GM21381 (cell line): ENCODE data around the gene GLCCI1.

ENCODE experiments used
- ATAC-seq: cut with Tn5 transposase; IDR thresholded peaks from one replicate; pipeline ENCODE4 v1.9.1; 2021; ENCODE audit warnings: mild to moderate bottlenecking, moderate library complexity; ENCODE audit not compliant: unreplicated experiment

GLCCI1 gene

DNA sequence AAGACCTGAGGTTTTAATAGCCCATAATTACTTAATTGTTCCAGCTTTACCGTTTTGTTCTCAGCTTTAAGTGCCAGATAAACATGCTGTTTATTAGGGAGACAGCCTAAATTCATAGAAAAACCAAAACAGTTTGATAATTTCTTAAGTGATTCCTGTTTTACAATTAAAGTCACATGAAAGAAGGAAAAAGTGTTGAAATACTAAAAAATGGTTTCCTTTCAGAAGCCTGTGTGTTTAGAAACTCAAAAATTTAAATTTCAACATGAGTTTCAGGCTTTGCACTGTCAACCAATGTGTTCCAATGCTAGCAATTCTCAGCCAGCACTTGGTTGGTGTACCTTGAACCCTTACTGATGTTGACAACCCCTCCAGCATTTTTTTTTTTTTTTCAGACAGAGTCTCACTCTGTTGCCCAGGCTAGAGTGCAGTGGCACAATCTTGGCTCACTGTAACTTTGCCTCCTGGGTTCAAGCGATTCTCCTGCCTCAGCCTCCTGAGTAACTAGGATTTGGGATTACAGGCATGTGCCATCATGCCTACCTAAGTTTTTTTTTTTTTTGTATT lies 158.1 kb downstream of the GLCCI1 start:
- no peak for ATAC-seq

DNA sequence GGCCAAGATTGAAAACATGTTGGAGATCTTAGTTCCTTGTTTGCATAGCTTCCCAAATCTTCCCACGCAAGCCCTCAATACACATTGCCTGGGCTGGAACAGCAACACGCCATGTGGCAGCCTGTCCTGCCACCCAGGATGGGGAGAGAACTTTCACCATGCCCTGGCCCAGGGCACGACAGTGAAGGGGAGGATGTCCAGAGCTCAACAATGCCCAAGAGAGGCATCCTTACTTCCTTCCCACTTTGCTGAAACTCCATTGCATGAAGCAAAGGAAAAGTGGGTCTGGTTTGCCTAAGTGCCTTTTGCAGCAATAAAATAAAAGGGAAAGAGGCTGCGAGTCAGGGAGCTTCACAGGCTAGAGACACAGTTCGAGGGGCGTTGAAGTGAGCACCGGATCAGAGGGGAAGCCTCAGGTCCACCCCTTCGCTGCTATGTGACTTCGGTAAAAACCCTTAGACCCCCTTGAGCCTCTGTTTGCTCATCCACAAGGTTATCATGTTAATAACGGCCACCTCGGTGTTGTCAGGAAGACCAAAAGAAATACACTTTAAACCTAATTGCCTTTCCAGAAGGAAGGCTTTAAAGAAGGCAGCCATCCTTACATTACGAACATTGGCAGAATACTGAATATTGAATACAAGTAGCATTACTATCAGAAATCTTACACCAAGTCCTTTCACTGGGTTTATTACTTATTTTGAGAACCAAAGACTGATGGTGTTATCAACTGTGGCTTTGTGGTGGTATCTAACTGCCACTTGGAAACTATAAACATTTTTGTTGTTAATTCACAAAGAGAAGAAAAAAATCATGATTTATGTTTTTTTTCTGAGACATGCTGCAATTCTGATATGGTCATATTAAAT lies 160.1 kb downstream of the GLCCI1 start:
- no peak for ATAC-seq

DNA sequence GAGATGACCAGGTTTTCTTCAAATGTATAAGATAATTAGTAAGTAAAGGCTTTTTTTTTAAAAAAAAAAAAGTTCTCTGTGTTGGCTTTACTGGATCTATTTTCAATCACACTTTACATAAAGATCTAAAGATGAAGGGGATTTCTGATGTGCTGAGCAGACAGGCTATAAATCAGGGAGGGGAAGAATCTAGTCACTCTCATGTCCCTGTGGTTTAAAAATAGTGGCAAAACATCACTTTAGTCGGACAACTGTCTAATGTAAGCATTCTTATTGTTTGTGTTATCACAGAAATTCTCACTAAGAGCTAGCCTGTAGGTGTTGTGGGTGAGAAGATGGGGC lies 160.7 kb downstream of the GLCCI1 start:
- no peak for ATAC-seq

DNA sequence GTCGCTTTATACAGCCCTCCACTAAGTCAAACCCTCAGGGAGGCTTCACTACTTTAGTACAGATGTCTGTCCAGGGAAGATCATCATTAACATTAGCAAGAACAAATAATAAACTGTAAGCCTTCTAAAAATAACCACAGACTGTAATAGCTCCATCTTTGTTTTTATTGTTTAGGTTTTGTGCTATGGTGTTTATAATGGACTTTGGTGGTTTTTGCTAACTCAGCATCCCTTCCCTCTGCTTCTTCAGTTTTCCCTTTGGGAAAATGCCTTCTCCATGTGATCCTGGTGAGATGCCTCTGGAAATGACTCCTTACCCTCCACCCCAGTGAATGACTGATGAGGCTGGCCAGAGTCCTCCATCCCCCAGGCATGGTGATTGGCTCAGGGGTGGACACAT lies 162.1 kb downstream of the GLCCI1 start:
- no peak for ATAC-seq

DNA sequence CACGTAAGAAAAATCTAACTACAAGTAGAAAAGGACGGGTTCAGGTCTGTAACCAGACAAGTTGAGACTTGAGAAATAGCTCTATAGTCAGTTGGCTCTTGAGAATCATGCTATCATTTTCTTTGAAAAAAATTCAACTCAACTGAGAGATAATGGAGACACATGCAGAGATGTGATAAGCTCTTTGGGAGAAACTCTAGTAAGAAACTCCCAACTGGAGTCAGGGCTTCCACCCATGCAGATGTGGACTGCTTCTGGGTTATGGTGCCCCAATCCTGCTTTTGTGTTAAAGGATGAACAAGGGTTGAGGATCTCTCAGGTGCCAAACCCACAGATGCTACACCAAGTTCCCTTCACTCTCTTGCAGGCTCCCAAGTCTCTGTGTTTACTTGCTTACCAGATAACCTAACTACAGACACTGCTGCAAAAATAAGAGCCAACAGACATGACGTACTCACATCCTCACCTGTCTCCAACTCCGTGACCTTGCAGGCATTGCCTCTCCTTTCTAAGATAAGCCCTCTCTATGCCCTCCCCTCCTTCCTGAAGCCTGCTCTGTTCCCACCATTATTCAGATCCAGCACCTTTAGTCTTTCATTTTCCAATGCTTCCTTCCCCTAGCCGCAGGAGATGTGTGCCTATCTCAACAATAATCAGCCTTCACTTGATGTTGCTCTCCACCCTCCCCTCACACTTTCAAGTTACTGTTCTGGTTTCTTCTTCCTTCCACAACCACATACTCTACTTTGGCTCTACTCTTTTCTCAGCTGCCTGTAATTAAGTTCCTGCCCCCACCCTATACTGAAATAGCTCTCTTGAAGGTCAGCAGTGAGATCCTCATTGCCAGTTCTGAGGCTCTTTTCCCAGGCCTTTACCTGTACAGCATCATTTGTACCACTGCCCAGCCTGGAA lies 163.4 kb downstream of the GLCCI1 start:
- ATAC-seq = peak; percentile 49

DNA sequence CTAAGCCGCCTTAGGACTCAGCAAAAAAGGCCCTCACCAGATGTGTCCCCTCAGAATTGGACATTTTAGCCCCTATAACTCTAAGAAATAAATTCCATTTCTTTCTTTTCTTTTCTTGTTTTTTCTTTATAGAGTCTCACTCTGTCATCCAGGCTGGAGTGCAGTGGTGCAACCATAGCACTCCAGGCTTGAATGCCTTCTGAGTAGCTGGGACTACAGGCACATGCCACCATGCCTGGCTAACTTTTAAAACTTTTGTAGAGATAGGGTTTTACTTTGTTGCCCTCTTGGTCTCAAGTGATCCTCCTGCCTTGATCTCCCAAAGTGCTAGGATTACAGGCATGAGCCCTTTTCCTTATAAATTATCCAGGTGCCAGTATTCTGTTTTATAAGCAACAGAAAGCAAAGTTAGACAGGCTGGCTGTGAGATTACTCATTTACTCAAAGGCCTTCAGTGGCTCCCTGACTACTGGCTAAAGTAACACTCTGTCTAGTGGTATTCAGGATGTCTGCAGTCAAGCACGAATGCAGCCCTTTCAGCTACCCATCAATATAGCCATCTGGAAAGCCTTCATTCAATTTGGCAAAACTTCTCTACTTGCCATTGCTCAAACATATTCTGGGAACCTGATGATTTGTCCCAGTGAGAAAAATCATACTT lies 164.7 kb downstream of the GLCCI1 start:
- peak; percentile 24 for ATAC-seq

DNA sequence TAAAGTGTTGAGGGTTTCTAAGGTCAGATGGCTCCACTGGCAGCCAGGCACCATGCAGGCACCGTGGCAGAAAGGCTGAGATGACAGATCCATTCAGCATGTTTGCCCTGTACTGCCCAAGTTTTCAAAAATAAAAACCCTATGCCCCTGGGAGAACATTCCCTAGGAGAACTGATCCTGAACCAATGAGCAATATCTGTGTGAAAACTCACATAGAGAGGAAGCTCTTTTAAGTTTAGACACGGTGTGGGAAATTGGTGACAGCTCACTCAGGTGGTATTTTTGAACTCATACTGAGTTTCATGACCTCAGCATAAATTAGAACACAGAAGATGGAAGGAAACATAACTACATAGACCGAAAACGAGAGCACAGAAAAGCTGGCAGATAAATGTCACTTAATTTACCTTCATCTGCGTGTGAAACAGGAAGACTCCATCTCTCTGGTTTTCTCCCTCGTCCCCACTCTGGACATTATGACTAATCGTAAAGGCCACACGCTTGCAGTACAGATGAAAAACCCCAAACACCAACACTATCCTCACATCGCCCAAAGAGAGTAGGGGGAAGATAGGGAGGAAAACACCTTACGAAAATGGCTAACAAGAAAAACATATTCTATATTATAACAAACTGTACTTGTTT lies 165.6 kb downstream of the GLCCI1 start:
- peak; percentile 72 for ATAC-seq

DNA sequence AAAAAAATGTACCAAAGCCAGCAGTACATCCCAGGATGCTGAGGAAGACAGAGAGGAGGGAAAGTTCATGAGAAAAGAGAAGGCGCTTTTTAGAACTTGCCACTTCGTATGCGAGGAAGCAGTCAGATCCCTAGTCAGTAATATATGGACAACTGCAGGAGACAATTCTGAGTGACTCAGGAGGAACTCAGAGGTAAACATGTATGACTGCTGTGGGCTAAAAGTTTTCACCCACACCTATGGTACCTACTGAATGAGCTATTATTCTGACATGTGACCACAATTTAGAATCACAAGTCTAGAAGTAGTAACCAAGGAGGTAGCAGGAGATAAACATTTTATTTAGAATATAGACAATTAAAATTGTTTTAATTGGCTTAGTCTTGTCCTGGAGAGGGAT lies 166.8 kb downstream of the GLCCI1 start:
- no peak for ATAC-seq

DNA sequence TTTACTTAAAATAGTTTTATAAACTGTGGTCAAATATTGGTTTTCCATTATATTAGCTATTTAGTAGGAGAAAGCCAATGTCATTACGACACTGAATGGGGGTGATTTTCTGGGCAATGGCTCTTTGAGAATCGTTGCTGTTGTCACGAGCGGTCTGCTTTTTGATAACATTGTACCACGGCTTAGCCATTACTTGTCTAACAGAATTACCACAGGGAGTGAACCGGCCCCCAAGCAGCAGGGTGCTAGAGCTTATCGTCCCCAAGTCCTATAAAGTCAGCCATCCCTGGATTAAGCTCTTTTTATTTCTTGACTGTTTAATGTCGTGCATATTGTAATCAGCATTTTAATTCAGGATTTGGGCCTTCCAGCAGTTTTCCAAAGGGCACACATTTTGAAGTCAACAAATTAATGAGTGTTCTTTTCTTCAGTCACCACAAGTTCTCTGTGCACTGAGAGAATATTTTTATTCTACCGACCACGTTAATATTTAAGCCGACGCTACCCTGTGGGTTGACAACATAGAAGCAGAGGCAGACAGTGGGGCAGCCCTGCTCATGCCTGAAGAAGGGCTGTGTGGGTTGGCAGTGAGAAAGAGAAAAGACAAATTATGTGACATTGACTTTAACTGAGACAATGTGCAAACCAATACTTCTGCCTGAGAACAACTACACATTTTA lies 167.6 kb downstream of the GLCCI1 start:
- no peak for ATAC-seq
